GM10847 (cell line): ENCODE data around the gene SNCB.

Source experiments
- POLR2A ChIP-seq: IDR thresholded peaks from 2 replicates; pipeline ENCODE4 v1.6.1; 2011; ENCODE audit not compliant: insufficient read length; ENCODE audit errors: extremely low read depth

Gene SNCB

GRCh38 chr5:176642675-176643490, 12.5 kb upstream of the SNCB start:
- no peak for TF ChIP-seq POLR2A

GRCh38 chr5:176640616-176641015, 10.3 kb upstream of the SNCB start:
- TF ChIP-seq POLR2A: no peak

- TF ChIP-seq POLR2A: no peak
Measured at GRCh38 chr5:176639981-176640380, 9.6 kb upstream of the SNCB start.

- no peak for TF ChIP-seq POLR2A
Measured at GRCh38 chr5:176639208-176639607, 8.9 kb upstream of the SNCB start.

- no peak for TF ChIP-seq POLR2A
Measured at GRCh38 chr5:176638437-176638836, 8.1 kb upstream of the SNCB start.

- no peak for TF ChIP-seq POLR2A
Measured at GRCh38 chr5:176637556-176637955, 7.2 kb upstream of the SNCB start.

- TF ChIP-seq POLR2A: no peak
Measured at GRCh38 chr5:176636426-176636825, 6.1 kb upstream of the SNCB start.

- no peak for TF ChIP-seq POLR2A
Measured at GRCh38 chr5:176633598-176633997, 3.3 kb upstream of the SNCB start.

GRCh38 chr5:176632745-176633144, 2.4 kb upstream of the SNCB start:
- TF ChIP-seq POLR2A: no peak

- TF ChIP-seq POLR2A: no peak
Measured at GRCh38 chr5:176631383-176632200, 1.3 kb upstream of the SNCB start.

- TF ChIP-seq POLR2A: no peak
Measured at GRCh38 chr5:176630681-176631222, 418 bp upstream of the SNCB start.

- no peak for TF ChIP-seq POLR2A
Measured at GRCh38 chr5:176629317-176629852, 949 bp downstream of the SNCB start.

- no peak for TF ChIP-seq POLR2A
Measured at GRCh38 chr5:176628406-176629228, 1.7 kb downstream of the SNCB start.

- TF ChIP-seq POLR2A: no peak
Measured at GRCh38 chr5:176627582-176627981, 2.8 kb downstream of the SNCB start.

- no peak for TF ChIP-seq POLR2A
Measured at GRCh38 chr5:176626876-176627236, 3.5 kb downstream of the SNCB start.
